Endothelial cell of umbilical vein (primary cell): ENCODE measurements around the gene ZNF714. TPM values are rescaled to one million over a fixed set of nuclear protein-coding genes. Genes with fewer than 3 reads are reported as not detected.

Experiments
- BruUV-seq: library from RNA; stranded (reverse); fragments of 400-500 nt; replicated peaks from 2 replicates; lab custom pipeline; 2021; lab: Mats Ljungman, UMichigan
- CTCF ChIA-PET: fragments of 300-600, 350-600 bp; sonication (Branson Sonifier 250); formaldehyde crosslinking; loops from one replicate; lab custom pipeline; 2021; ENCODE audit warnings: antibody characterized with exemption, inconsistent platforms; lab: Charles Lee
- POLR2A ChIA-PET: fragments of 300-600, 350-600 bp; sonication (Branson Sonifier 250); formaldehyde crosslinking; loops from one replicate; lab custom pipeline; 2021; ENCODE audit warnings: antibody characterized with exemption, inconsistent platforms; lab: Charles Lee
- DNase-seq: peaks from one replicate; pipeline ENCODE4 v3.0.0-alpha.2; 2011; ENCODE audit warnings: low read depth, low spot score
- FAIRE-seq: peaks from 2 replicates; lab custom pipeline; 2011; peaks lifted over from hg19 to GRCh38; lab: Jason Lieb, UNC
- H2AFZ ChIP-seq: 2 replicates; pipeline ENCODE4 v1.6.0; 2012; ENCODE audit warnings: low read depth, low read length, control low read depth, inconsistent platforms
- H3K27ac ChIP-seq: 2 replicates; pipeline ENCODE4 v1.5.1; 2011; ENCODE audit warnings: low read depth, mild to moderate bottlenecking, control low read depth, low read length, moderate library complexity; ENCODE audit not compliant: insufficient read depth
- H3K27me3 ChIP-seq, 2 experiments: 2 replicates each; pipeline versions ENCODE4 v1.6.0 to v1.6.1; 2011; ENCODE audit warnings: low read length in 2 of 2, mixed read lengths in 1 of 2; ENCODE audit not compliant: control insufficient read depth in 2 of 2, insufficient read depth in 2 of 2
- H3K36me3 ChIP-seq, 2 experiments: 2 replicates in 1 of 2; 3 replicates in 1 of 2; pipeline ENCODE4 v1.5.1; 2011; ENCODE audit warnings: low read length in 2 of 2, mild to moderate bottlenecking in 1 of 2, moderate library complexity in 1 of 2; ENCODE audit not compliant: control insufficient read depth in 2 of 2, insufficient read depth in 2 of 2; ENCODE audit errors: extremely low read depth in 1 of 2
- H3K4me1 ChIP-seq: 3 replicates; pipeline ENCODE4 v1.5.1; 2011; ENCODE audit warnings: mild to moderate bottlenecking, low read length; ENCODE audit not compliant: control insufficient read depth, insufficient read depth; ENCODE audit errors: extremely low read depth
- H3K4me2 ChIP-seq: 2 replicates; pipeline ENCODE4 v1.6.1; 2011; ENCODE audit warnings: low read length, control low read depth, mixed read lengths; ENCODE audit not compliant: insufficient read depth
- H3K4me3 ChIP-seq, 3 experiments: fragments of 200-600 bp in 1 of 3; sonication (generic), shearing (Covaris generic) in 1 of 3; replicated peaks in 1 of 3; 2 replicates each; pipeline ENCODE4 v1.5.1; 2011 to 2016; ENCODE audit warnings: control low read depth in 3 of 3, low read length in 3 of 3, mild to moderate bottlenecking in 2 of 3, inconsistent platforms in 1 of 3, low read depth in 1 of 3, moderate library complexity in 1 of 3; ENCODE audit not compliant: insufficient read depth in 1 of 3
- H3K79me2 ChIP-seq: 2 replicates; pipeline ENCODE4 v1.6.0; 2012; ENCODE audit warnings: low read length, inconsistent platforms; ENCODE audit not compliant: control insufficient read depth, insufficient read depth
- H3K9ac ChIP-seq: replicated peaks from 2 replicates; pipeline ENCODE3; 2011; ENCODE audit warnings: low read length, control low read depth; ENCODE audit not compliant: insufficient read depth; ENCODE audit errors: extremely low read depth
- H3K9me1 ChIP-seq: replicated peaks from 3 replicates; pipeline ENCODE4 v1.6.0; 2011; ENCODE audit warnings: mild to moderate bottlenecking, low read length; ENCODE audit not compliant: control insufficient read depth, insufficient read depth; ENCODE audit errors: extremely low read depth
- H3K9me3 ChIP-seq: replicated peaks from 2 replicates; pipeline ENCODE4 v1.5.1; 2012; ENCODE audit warnings: low read length, inconsistent platforms; ENCODE audit not compliant: control insufficient read depth, insufficient read depth
- H4K20me1 ChIP-seq: replicated peaks from 2 replicates; pipeline ENCODE3; 2011; ENCODE audit warnings: mild to moderate bottlenecking, low read length; ENCODE audit not compliant: control insufficient read depth, insufficient read depth; ENCODE audit errors: extremely low read depth
- EZH2 ChIP-seq: IDR thresholded peaks from 2 replicates; pipeline ENCODE4 v1.6.1; 2012; ENCODE audit warnings: borderline replicate concordance, low read depth, mild to moderate bottlenecking, moderate library complexity, low read length, inconsistent platforms; ENCODE audit not compliant: severe bottlenecking
- FOS ChIP-seq: IDR thresholded peaks from 2 replicates; pipeline ENCODE4 v1.6.1; 2011; ENCODE audit warnings: mild to moderate bottlenecking, low read length, moderate library complexity, borderline replicate concordance; ENCODE audit not compliant: insufficient read depth
- GATA2 ChIP-seq: IDR thresholded peaks from 2 replicates; pipeline ENCODE4 v1.7.0; 2011; ENCODE audit warnings: low read depth, mild to moderate bottlenecking, moderate library complexity, mixed read lengths, low read length; ENCODE audit not compliant: insufficient read length, insufficient read depth
- JUN ChIP-seq: IDR thresholded peaks from 2 replicates; pipeline ENCODE4 v1.6.1; 2011; ENCODE audit warnings: borderline replicate concordance, low read depth; ENCODE audit not compliant: insufficient read length, insufficient read depth
- MYC ChIP-seq: IDR thresholded peaks from one replicate; pipeline ENCODE4 v1.6.1; 2011; ENCODE audit warnings: mild to moderate bottlenecking, low read depth, low read length
- POLR2A ChIP-seq: IDR thresholded peaks from 2 replicates; pipeline ENCODE4 v1.6.1; 2012; ENCODE audit warnings: low read depth, mild to moderate bottlenecking, control low read depth, low read length
- POLR2AphosphoS5 ChIP-seq: IDR thresholded peaks from 2 replicates; pipeline ENCODE4 v1.6.1; 2012; ENCODE audit warnings: low read depth, mild to moderate bottlenecking, control low read depth, low read length, moderate library complexity; ENCODE audit not compliant: insufficient read depth
- dilution Hi-C: fragments of 300-500 bp; cut with MboI; formaldehyde crosslinking; loops from one replicate; pipeline ENCODE4 v1.15.0; 2019; ENCODE audit warnings: low sequenced_read_pairs; ENCODE audit not compliant: extremely low pct_ligation_motif_present
- intact Hi-C: fragments of 100-400 bp; cut with micrococcal nuclease; formaldehyde crosslinking; loops from one replicate; pipeline ENCODE4 v1.10.0; 2022
- polyA plus RNA-seq, 4 experiments: library from polyadenylated mRNA; depleted of rRNA in 3 of 4; stranded (reverse) in 3 of 4; unstranded in 1 of 4; fragments of >200 nt; gene quantifications; 2 replicates each; pipeline versions ENCODE4 v1.2.1 to v1.2.3, GENCODE V29; 2011 to 2012; ENCODE audit warnings: missing spikeins in 1 of 4
- total RNA-seq: library from RNA; stranded (reverse); gene quantifications from 2 replicates; pipeline ENCODE4 v1.2.3, GENCODE V29; 2021
- TF ChIP-seq, protein P1 (sequence below), 2 donors: IDR thresholded peaks; 1 replicate in 1 of 2; 2 replicates in 1 of 2; pipeline ENCODE4 v1.5.1; 2011; ENCODE audit warnings: low read length in 2 of 2, mild to moderate bottlenecking in 2 of 2, moderate library complexity in 2 of 2, control low read depth in 1 of 2, inconsistent platforms in 1 of 2, low read depth in 1 of 2; ENCODE audit not compliant: insufficient read depth in 1 of 2; ENCODE audit errors: extremely low read depth in 1 of 2
- TF ChIP-seq, protein P2 (sequence below): IDR thresholded peaks from 2 replicates; pipeline ENCODE4 v1.6.1; 2011; ENCODE audit not compliant: insufficient read depth, insufficient read length

ZNF714 gene
- total and polyA plus RNA-seq, 2 donors (not counting 3 experiments of a cell fraction or from before 2014, with no cell fraction given) = 3.4 to 15.0 TPM

DNA sequence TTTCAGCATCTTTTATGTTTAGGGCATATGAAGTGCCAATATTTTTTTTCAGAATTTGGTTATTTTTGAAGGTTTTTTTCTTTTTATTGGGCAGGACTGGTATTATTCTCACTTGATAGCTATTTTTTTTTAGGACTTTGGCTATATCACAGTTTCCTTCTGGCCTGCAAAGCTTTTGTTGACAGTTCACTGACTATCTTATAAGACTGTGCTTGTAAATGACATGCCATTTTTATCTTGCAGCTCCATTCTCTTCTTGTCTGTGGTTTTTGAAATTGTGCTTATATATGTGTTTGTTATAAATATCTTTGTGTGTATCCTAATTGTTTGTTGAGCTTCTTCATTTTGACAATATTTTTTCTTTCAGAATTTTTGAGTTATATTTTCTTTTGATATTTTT, 33.4 kb downstream of the ZNF714 start:
- BruUV-seq = no TSS peak
- FAIRE-seq = no peak
- no peak overlapping the region for H3K9ac ChIP-seq
- H3K4me2 ChIP-seq = no peak overlapping the region
- H3K9me1 ChIP-seq = no peaks in the 10 kb centered on the region
- DNase-seq = no peak
- TF ChIP-seq GATA2 (no peak), POLR2A (no peak), POLR2AphosphoS5 (no peak), FOS (no peak), JUN (no peak), MYC (no peak), EZH2 (no peak)
- TF ChIP-seq, protein P1, sequence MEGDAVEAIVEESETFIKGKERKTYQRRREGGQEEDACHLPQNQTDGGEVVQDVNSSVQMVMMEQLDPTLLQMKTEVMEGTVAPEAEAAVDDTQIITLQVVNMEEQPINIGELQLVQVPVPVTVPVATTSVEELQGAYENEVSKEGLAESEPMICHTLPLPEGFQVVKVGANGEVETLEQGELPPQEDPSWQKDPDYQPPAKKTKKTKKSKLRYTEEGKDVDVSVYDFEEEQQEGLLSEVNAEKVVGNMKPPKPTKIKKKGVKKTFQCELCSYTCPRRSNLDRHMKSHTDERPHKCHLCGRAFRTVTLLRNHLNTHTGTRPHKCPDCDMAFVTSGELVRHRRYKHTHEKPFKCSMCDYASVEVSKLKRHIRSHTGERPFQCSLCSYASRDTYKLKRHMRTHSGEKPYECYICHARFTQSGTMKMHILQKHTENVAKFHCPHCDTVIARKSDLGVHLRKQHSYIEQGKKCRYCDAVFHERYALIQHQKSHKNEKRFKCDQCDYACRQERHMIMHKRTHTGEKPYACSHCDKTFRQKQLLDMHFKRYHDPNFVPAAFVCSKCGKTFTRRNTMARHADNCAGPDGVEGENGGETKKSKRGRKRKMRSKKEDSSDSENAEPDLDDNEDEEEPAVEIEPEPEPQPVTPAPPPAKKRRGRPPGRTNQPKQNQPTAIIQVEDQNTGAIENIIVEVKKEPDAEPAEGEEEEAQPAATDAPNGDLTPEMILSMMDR (IDR thresholded peaks at IDR 0.05; ENCODE audit: extremely low read depth in 1 of 2, insufficient read depth in 1 of 2, low read depth in 1 of 2, low read length in 2 of 2) = no peak
- TF ChIP-seq, protein P2, sequence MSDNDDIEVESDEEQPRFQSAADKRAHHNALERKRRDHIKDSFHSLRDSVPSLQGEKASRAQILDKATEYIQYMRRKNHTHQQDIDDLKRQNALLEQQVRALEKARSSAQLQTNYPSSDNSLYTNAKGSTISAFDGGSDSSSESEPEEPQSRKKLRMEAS = no peak
- H3K9me3 ChIP-seq = no peaks in the 10 kb centered on the region
- no peaks in the 10 kb centered on the region for H3K4me1 ChIP-seq
- H3K79me2 ChIP-seq = peaks cover 2% of the 10 kb centered on the region
- H2AFZ ChIP-seq = no peak overlapping the region
- H4K20me1 ChIP-seq = no peaks in the 10 kb centered on the region
- intact Hi-C loops = no loop called here
- H3K4me3 ChIP-seq = no peak overlapping the region
- H3K36me3 ChIP-seq = peaks cover 0 to 5% of the 10 kb centered on the region in 2 experiments
- H3K27ac ChIP-seq = no peak overlapping the region
- ChIA-PET CTCF (no interaction called here), POLR2A (no interaction called here)
- dilution Hi-C loops = no loop called here
- H3K27me3 ChIP-seq = no peaks in the 10 kb centered on the region
